HCT116 (cell line): ENCODE measurements around the gene TDRD9.

ENCODE experiments used
- CBX3 ChIP-seq: IDR thresholded peaks from 2 replicates; pipeline ENCODE4 v1.6.1; 2012; ENCODE audit warnings: low read depth
- ELF1 ChIP-seq: IDR thresholded peaks from 2 replicates; pipeline ENCODE4 v1.6.1; 2012; ENCODE audit warnings: low read depth, borderline replicate concordance
- EZH2 ChIP-seq: fragments of 200-600 bp; sonication (generic); IDR thresholded peaks from 2 replicates; pipeline ENCODE4 v1.6.1; 2017; ENCODE audit warnings: antibody characterized with exemption, mixed run types
- POLR2A ChIP-seq: IDR thresholded peaks from 2 replicates; pipeline ENCODE4 v1.7.0; 2011; ENCODE audit warnings: borderline replicate concordance; ENCODE audit not compliant: insufficient read depth, insufficient read length; ENCODE audit errors: extremely low read depth
- RAD21 ChIP-seq: IDR thresholded peaks from 2 replicates; pipeline ENCODE4 v1.6.1; 2012; ENCODE audit warnings: low read depth, mild to moderate bottlenecking
- SP1 ChIP-seq: IDR thresholded peaks from 2 replicates; pipeline ENCODE4 v1.6.1; 2012; ENCODE audit warnings: low read depth
- SRF ChIP-seq: IDR thresholded peaks from 2 replicates; pipeline ENCODE4 v1.6.1; 2012; ENCODE audit warnings: low read depth
- ZFX ChIP-seq: fragments of 450-650 bp; IDR thresholded peaks from 2 replicates; pipeline ENCODE4 v1.6.1; 2017
- TF ChIP-seq, protein P1 (sequence below), 3 experiments: fragments of 200-600 bp in 1 of 3; sonication (generic) in 1 of 3; IDR thresholded peaks in 2 of 3; conservative IDR thresholded peaks in 1 of 3; 2 replicates each; pipeline ENCODE4 v1.5.1; 2012 to 2017; ENCODE audit warnings: low read depth in 2 of 3, low read length in 2 of 3, antibody characterized with exemption in 1 of 3, borderline replicate concordance in 1 of 3, control low read depth in 1 of 3, mild to moderate bottlenecking in 1 of 3, mixed read lengths in 1 of 3, mixed run types in 1 of 3, moderate library complexity in 1 of 3; ENCODE audit not compliant: insufficient read depth in 1 of 3
- TF ChIP-seq, protein P2 (sequence below): IDR thresholded peaks from 2 replicates; pipeline ENCODE4 v1.6.1; 2012

DNA sequence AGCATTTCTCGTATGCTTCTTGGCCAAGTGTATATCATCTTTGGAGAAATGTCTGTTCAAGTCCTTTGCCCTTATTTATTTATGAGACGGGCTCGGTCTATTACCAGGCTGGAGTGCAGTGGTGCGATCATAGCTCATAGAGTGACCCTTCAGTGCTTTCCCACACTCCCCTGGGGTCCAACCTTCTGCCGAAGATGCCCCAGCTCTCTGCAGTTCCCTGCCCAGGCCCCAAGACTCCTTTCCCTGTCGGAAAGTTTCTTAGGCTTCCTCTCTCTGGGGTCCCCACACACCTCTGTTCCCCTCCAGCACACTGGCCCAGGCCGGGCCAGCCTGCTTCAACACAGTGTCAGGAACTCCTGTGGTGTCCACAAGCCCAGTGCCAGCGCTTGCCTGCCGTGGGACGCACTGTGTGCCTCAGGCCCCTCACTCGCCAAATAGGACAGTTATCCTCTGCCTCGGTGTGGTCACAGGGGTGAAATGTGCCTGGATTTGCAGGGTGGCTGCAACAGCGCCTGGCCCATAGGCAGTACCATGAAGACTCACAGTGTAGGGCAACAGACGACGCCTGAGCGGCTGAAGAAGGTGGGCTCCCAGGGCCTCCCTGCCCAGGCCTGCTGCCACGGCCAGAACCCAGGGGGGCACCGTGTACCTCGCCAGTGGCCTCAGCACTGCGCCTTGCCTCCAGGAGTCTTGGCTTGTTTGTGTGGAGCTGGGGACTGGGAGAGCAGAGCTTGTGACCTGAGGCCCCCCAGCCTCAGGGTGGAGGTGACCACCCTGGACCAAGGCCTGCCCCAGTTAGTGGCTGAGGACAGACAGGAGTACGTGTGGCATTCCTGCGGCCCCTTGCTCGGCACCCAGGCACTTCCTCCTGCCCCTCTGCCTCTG is 152.4 kb downstream of the TDRD9 start:
- no peak for TF ChIP-seq EZH2
- no peak for TF ChIP-seq POLR2A
- no peak for TF ChIP-seq ZFX
- TF ChIP-seq, protein P1, sequence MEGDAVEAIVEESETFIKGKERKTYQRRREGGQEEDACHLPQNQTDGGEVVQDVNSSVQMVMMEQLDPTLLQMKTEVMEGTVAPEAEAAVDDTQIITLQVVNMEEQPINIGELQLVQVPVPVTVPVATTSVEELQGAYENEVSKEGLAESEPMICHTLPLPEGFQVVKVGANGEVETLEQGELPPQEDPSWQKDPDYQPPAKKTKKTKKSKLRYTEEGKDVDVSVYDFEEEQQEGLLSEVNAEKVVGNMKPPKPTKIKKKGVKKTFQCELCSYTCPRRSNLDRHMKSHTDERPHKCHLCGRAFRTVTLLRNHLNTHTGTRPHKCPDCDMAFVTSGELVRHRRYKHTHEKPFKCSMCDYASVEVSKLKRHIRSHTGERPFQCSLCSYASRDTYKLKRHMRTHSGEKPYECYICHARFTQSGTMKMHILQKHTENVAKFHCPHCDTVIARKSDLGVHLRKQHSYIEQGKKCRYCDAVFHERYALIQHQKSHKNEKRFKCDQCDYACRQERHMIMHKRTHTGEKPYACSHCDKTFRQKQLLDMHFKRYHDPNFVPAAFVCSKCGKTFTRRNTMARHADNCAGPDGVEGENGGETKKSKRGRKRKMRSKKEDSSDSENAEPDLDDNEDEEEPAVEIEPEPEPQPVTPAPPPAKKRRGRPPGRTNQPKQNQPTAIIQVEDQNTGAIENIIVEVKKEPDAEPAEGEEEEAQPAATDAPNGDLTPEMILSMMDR (IDR thresholded peaks at IDR 0.05 in 2 of 3, conservative IDR thresholded peaks at IDR 0.05 in 1 of 3; ENCODE audit: borderline replicate concordance in 1 of 3, insufficient read depth in 1 of 3, low read depth in 2 of 3, low read length in 2 of 3), result no peak
- no peak for TF ChIP-seq ELF1
- TF ChIP-seq SP1, result no peak
- TF ChIP-seq RAD21, result no peak
- no peak for TF ChIP-seq CBX3
- TF ChIP-seq, protein P2, sequence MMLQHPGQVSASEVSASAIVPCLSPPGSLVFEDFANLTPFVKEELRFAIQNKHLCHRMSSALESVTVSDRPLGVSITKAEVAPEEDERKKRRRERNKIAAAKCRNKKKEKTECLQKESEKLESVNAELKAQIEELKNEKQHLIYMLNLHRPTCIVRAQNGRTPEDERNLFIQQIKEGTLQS, result no peak
- TF ChIP-seq SRF, result no peak
